SK-N-SH (cell line): ENCODE data around the gene CDK3. TPM values are rescaled to one million over a fixed set of nuclear protein-coding genes. Genes with fewer than 3 reads are reported as not detected.
A peak's percentile ranks its signal among the peaks of the same experiment; 100 is the strongest.
"Not testable (repeated sequence)": the region's sequence is repeated elsewhere in the genome, so short reads cannot be mapped to it uniquely, and the experiment has no call there.

Source experiments
- CTCF ChIA-PET: fragments of 300-600, 350-600 bp; formaldehyde crosslinking; extraction: SDS; loops from one replicate; lab custom pipeline; 2021; lab: Yijun Ruan, JAX
- POLR2A ChIA-PET: fragments of 350-600 bp; sonication (Branson Sonifier 250); formaldehyde crosslinking; extraction: SDS; loops from one replicate; lab custom pipeline; 2020; ENCODE audit warnings: antibody characterized with exemption, inconsistent platforms; lab: Yijun Ruan, JAX
- DNase-seq: peaks from one replicate; pipeline ENCODE4 v3.0.0; 2012
- H2AFZ ChIP-seq: fragments of 200-600 bp; sonication (generic); 2 replicates; pipeline ENCODE4 v1.8.1; 2016; ENCODE audit warnings: antibody characterized with exemption, mild to moderate bottlenecking, low read depth
- H3F3A ChIP-seq: fragments of 200-600 bp; sonication (generic); replicated peaks from 2 replicates; pipeline ENCODE3; 2016; ENCODE audit warnings: antibody characterized with exemption, mild to moderate bottlenecking; ENCODE audit not compliant: insufficient read depth
- H3K27ac ChIP-seq, 2 experiments: fragments of 200-500 bp in 1 of 2; fragments of 200-600 bp in 1 of 2; sonication (Bioruptor generic) in 1 of 2; sonication (generic), shearing (Covaris generic) in 1 of 2; 2 replicates each; pipeline versions ENCODE4 v1.5.1 to v1.6.1; 2014 to 2016; ENCODE audit warnings: low read depth in 2 of 2, inconsistent platforms in 1 of 2, low read length in 1 of 2, mild to moderate bottlenecking in 1 of 2, mixed read lengths in 1 of 2
- H3K27me3 ChIP-seq: fragments of 200-600 bp; sonication (generic), shearing (Covaris generic); 2 replicates; pipeline ENCODE4 v1.6.1; 2016; ENCODE audit warnings: mixed run types; ENCODE audit not compliant: insufficient read depth
- H3K36me3 ChIP-seq, 2 experiments: fragments of 200-500 bp in 1 of 2; fragments of 200-600 bp in 1 of 2; sonication (Bioruptor generic) in 1 of 2; sonication (generic) in 1 of 2; replicated peaks in 1 of 2; 2 replicates each; pipeline versions ENCODE3 to v1.5.1; 2014 to 2016; ENCODE audit warnings: low read length in 1 of 2, mild to moderate bottlenecking in 1 of 2; ENCODE audit not compliant: insufficient read depth in 2 of 2, control insufficient read depth in 1 of 2
- H3K4me1 ChIP-seq, 2 experiments: fragments of 200-500 bp in 1 of 2; fragments of 200-600 bp in 1 of 2; sonication (Bioruptor generic) in 1 of 2; sonication (generic), shearing (Covaris generic) in 1 of 2; 2 replicates each; pipeline versions ENCODE4 v1.5.1 to v1.6.1; 2014 to 2016; ENCODE audit warnings: low read depth in 1 of 2, low read length in 1 of 2, mixed run types in 1 of 2; ENCODE audit not compliant: insufficient read depth in 2 of 2, control insufficient read depth in 1 of 2
- H3K4me2 ChIP-seq: fragments of 200-600 bp; sonication (generic), shearing (Covaris generic); 2 replicates; pipeline ENCODE4 v1.6.1; 2017; ENCODE audit warnings: mixed run types
- H3K4me3 ChIP-seq, 2 experiments: fragments of 200-500 bp in 1 of 2; fragments of 200-600 bp in 1 of 2; sonication (Bioruptor generic) in 1 of 2; sonication (generic), shearing (Covaris generic) in 1 of 2; 2 replicates each; pipeline versions ENCODE4 v1.5.1 to v1.8.1; 2014 to 2016; ENCODE audit warnings: low read depth in 2 of 2, inconsistent platforms in 1 of 2, low read length in 1 of 2, mild to moderate bottlenecking in 1 of 2, mixed read lengths in 1 of 2, moderate library complexity in 1 of 2
- H3K79me2 ChIP-seq: fragments of 200-600 bp; sonication (generic); 2 replicates; pipeline ENCODE4 v1.8.1; 2017; ENCODE audit warnings: mild to moderate bottlenecking; ENCODE audit not compliant: insufficient read depth
- H3K9ac ChIP-seq: fragments of 200-600 bp; sonication (generic); 2 replicates; pipeline ENCODE4 v1.6.1; 2017; ENCODE audit warnings: mixed run types
- H3K9me2 ChIP-seq: fragments of 200-600 bp; sonication (generic); 2 replicates; pipeline ENCODE4 v1.6.1; 2017; ENCODE audit warnings: mixed run types
- H3K9me3 ChIP-seq: fragments of 200-600 bp; sonication (generic); 2 replicates; pipeline ENCODE4 v1.6.1; 2017; ENCODE audit warnings: mixed run types, mild to moderate bottlenecking, moderate library complexity
- H4K20me1 ChIP-seq: fragments of 200-600 bp; sonication (generic); 2 replicates; pipeline ENCODE4 v1.6.1; 2017; ENCODE audit warnings: mild to moderate bottlenecking, mixed run types; ENCODE audit not compliant: insufficient read depth
- CHD2 ChIP-seq: fragments of 150-350 bp; IDR thresholded peaks from 2 replicates; pipeline ENCODE4 v1.6.1; 2018; ENCODE audit warnings: low read length; ENCODE audit not compliant: partially characterized antibody
- EP300 ChIP-seq, 2 experiments: IDR thresholded peaks; 2 replicates each; pipeline versions ENCODE4 v1.4.0 to v1.6.1; 2012; ENCODE audit warnings: borderline replicate concordance in 1 of 2, low read depth in 1 of 2, low read length in 1 of 2
- EZH2phosphoT487 ChIP-seq: fragments of 200-600 bp; sonication (generic); IDR thresholded peaks from 2 replicates; pipeline ENCODE4 v1.6.1; 2017; ENCODE audit warnings: low read depth, mixed run types, mild to moderate bottlenecking, antibody characterized with exemption, moderate library complexity, borderline replicate concordance
- FOXJ3 ChIP-seq: sonication (generic); formaldehyde crosslinking; IDR thresholded peaks from 2 replicates; pipeline ENCODE4 v1.5.1; 2020; ENCODE audit warnings: mild to moderate bottlenecking, missing genetic modification reagents
- GABPA ChIP-seq: IDR thresholded peaks from 2 replicates; pipeline ENCODE4 v1.4.0; 2012; ENCODE audit warnings: low read depth, mild to moderate bottlenecking
- IRF3 ChIP-seq: fragments of 150-350 bp; IDR thresholded peaks from 2 replicates; pipeline ENCODE4 v1.6.1; 2016; ENCODE audit warnings: mild to moderate bottlenecking, low read depth, low read length
- MXI1 ChIP-seq: IDR thresholded peaks from 2 replicates; pipeline ENCODE4 v1.6.1; 2012; ENCODE audit warnings: mild to moderate bottlenecking, low read depth, low read length, improper control_type of control experiment
- NFIC ChIP-seq: IDR thresholded peaks from 2 replicates; pipeline ENCODE4 v1.4.0; 2012; ENCODE audit warnings: borderline replicate concordance
- SIN3A ChIP-seq: IDR thresholded peaks from 2 replicates; pipeline ENCODE4 v1.6.1; 2012; ENCODE audit warnings: low read depth, mild to moderate bottlenecking, low read length, moderate library complexity, borderline replicate concordance
- SMC3 ChIP-seq: IDR thresholded peaks from 2 replicates; pipeline ENCODE4 v1.6.1; 2012; ENCODE audit warnings: low read depth, low read length, improper control_type of control experiment
- TAF1 ChIP-seq: IDR thresholded peaks from 2 replicates; pipeline ENCODE4 v1.6.1; 2012; ENCODE audit warnings: low read depth, mild to moderate bottlenecking, low read length, moderate library complexity, borderline replicate concordance
- TCF12 ChIP-seq: IDR thresholded peaks from 2 replicates; pipeline ENCODE4 v1.4.0; 2012
- TEAD4 ChIP-seq: IDR thresholded peaks from 2 replicates; pipeline ENCODE4 v1.4.0; 2012; ENCODE audit warnings: mild to moderate bottlenecking, borderline replicate concordance; ENCODE audit not compliant: insufficient read depth
- ZBTB33 ChIP-seq: IDR thresholded peaks from 2 replicates; pipeline ENCODE4 v1.4.0; 2012; ENCODE audit warnings: low read depth, borderline replicate concordance
- WGBS: methylation state at CpG from one replicate; pipeline ENCODE4 v1.1.6; 2017; ENCODE audit warnings: low lambda C conversion rate; 5-methylcytosine and 5-hydroxymethylcytosine counted together
- polyA plus RNA-seq, 3 experiments: library from polyadenylated mRNA; depleted of rRNA; stranded (reverse); fragments of >200 nt; gene quantifications; 2 replicates each; pipeline ENCODE4 v1.2.3, GENCODE V29; 2012

CDK3 gene
- polyA plus RNA-seq, 1 of the 3 experiments (the other 2 are of a cell fraction), result 14.6 TPM

- no peak for TF ChIP-seq ZBTB33
Measured at GRCh38 chr17:75965468-75965867, 35.2 kb upstream of the CDK3 start (continued).

GRCh38 chr17:75969044-75969443 is 31.6 kb upstream of the CDK3 start:
- H4K20me1 ChIP-seq, H2AFZ ChIP-seq, H3K4me3 ChIP-seq, H3K27ac ChIP-seq, H3K9ac ChIP-seq, H3K9me2 ChIP-seq, H3K4me1 ChIP-seq, H3K9me3 ChIP-seq, DNase-seq, H3K4me2 ChIP-seq, H3K27me3 ChIP-seq: not testable (repeated sequence)
- peaks cover 19% of the 10 kb centered on the region for H3F3A ChIP-seq
- WGBS, result 88% methylated on average over 10 of the region's 10 CpGs
- CTCF ChIA-PET, result interaction anchor here (1.2 to 2.2 kb wide), 3 partner anchors 10 to 311 kb away, joined by 3 to 8 read pairs (median 5); partner anchors contain the start of genes ACOX1, MRPL38 and TEN1
- POLR2A ChIA-PET, result interaction anchor here (0.6 to 0.7 kb wide), 2 partner anchors 9 to 35 kb away, joined by 3 to 4 read pairs; no protein-coding TSS in a partner anchor
- H3K79me2 ChIP-seq, result peaks cover 77% of the 10 kb centered on the region
- peaks cover 8 to 62% of the 10 kb centered on the region in 2 experiments for H3K36me3 ChIP-seq

- WGBS, result 62% methylated on average over 4 of the region's 4 CpGs
- POLR2A ChIA-PET, result interaction anchor here (0.5 kb wide), 1 partner anchor 35 kb away, joined by 4 read pairs; no protein-coding TSS in a partner anchor
- CTCF ChIA-PET, result interaction anchor here (0.7 to 2.2 kb wide), 4 partner anchors 9 to 65 kb away, joined by 3 to 8 read pairs (median 4); partner anchors contain the start of genes ACOX1, CDK3, MRPL38 and TEN1
Measured at GRCh38 chr17:75970011-75970523, 30.6 kb upstream of the CDK3 start.

GRCh38 chr17:75970626-75971025 is 30.0 kb upstream of the CDK3 start:
- Histone ChIP-seq H4K20me1 (no peaks in the 10 kb centered on the region; the same call in 1 of the 2 replicates), H3K36me3 (peaks cover 8 to 60% of the 10 kb centered on the region in 2 experiments), H3K9me3 (no peaks in the 10 kb centered on the region), H2AFZ (no peak overlapping the region), H3K27me3 (no peaks in the 10 kb centered on the region), H3K27ac (peak overlapping the region in 1 of 2 experiments; percentile 12; a peak in 1 of 4 replicates), H3K4me3 (no peak overlapping the region), H3K4me2 (no peak overlapping the region), H3F3A (peaks cover 17% of the 10 kb centered on the region), H3K79me2 (peaks cover 76% of the 10 kb centered on the region), H3K9me2 (no peaks in the 10 kb centered on the region), H3K9ac (no peak overlapping the region), H3K4me1 (peaks cover 0 to 3% of the 10 kb centered on the region in 2 experiments; a peak in 1 of 4 replicates)
- POLR2A ChIA-PET, result interaction anchor here (0.5 kb wide), 1 partner anchor 36 kb away, joined by 4 read pairs; no protein-coding TSS in a partner anchor
- DNase-seq, result no peak
- WGBS, result 91% methylated on average over 7 of the region's 7 CpGs
- CTCF ChIA-PET, result interaction anchor here (1.2 to 2.2 kb wide), 3 partner anchors 8 to 65 kb away, joined by 3 to 8 read pairs (median 5); partner anchors contain the start of genes ACOX1, CDK3, MRPL38 and TEN1
- TF ChIP-seq IRF3, result no peak
- TF ChIP-seq TEAD4, result no peak
- TF ChIP-seq TAF1, result no peak
- no peak for TF ChIP-seq EP300 (IDR thresholded peaks at IDR 0.05; ENCODE audit: borderline replicate concordance in 1 of 2, low read depth in 1 of 2, low read length in 1 of 2)
- TF ChIP-seq GABPA, result no peak
- no peak for TF ChIP-seq CHD2
- TF ChIP-seq NFIC, result no peak
- no peak for TF ChIP-seq MXI1
- no peak for TF ChIP-seq TCF12
- no peak for TF ChIP-seq FOXJ3 (CRISPR knock-in tag)
- TF ChIP-seq EZH2phosphoT487, result no peak
- no peak for TF ChIP-seq SMC3
- TF ChIP-seq SIN3A, result no peak

More at GRCh38 chr17:75970011-75970523, 30.6 kb upstream of the CDK3 start:
- peak overlapping the region in 1 of 2 experiments; percentile 12; a peak in 1 of 4 replicates for H3K27ac ChIP-seq
- H3K79me2 ChIP-seq, result peaks cover 76% of the 10 kb centered on the region
- H3K9ac ChIP-seq, result no peak overlapping the region
- H3K4me1 ChIP-seq, result peaks cover 0 to 3% of the 10 kb centered on the region in 2 experiments; a peak in 1 of 4 replicates
- H3K9me3 ChIP-seq, result no peaks in the 10 kb centered on the region
- TF ChIP-seq SMC3, result no peak
- peak; percentile 32; the same call in 1 of the 2 replicates for TF ChIP-seq TCF12
- no peaks in the 10 kb centered on the region for H3K27me3 ChIP-seq
- H3K9me2 ChIP-seq, result no peaks in the 10 kb centered on the region
- peaks cover 8 to 60% of the 10 kb centered on the region in 2 experiments for H3K36me3 ChIP-seq
- no peak overlapping the region for H3K4me2 ChIP-seq
- H3F3A ChIP-seq, result peaks cover 17% of the 10 kb centered on the region
- no peak overlapping the region for H2AFZ ChIP-seq
- peak; percentile 53 for DNase-seq
- H4K20me1 ChIP-seq, result no peaks in the 10 kb centered on the region; the same call in 1 of the 2 replicates
- H3K4me3 ChIP-seq, result no peak overlapping the region
